CD4-positive, alpha-beta memory T cell (primary cell): ENCODE data around the gene SYNGR4. TPM values are rescaled to one million over a fixed set of nuclear protein-coding genes. Genes with fewer than 3 reads are reported as not detected.
"Not testable (repeated sequence)": the region's sequence is repeated elsewhere in the genome, so short reads cannot be mapped to it uniquely, and the experiment has no call there.

ENCODE experiments used
- CTCF ChIA-PET: fragments of 350-600 bp; sonication (Branson Sonifier 250); formaldehyde crosslinking; loops from one replicate; lab custom pipeline; 2021; ENCODE audit warnings: inconsistent platforms; ENCODE audit not compliant: partially characterized antibody; lab: Charles Lee
- POLR2A ChIA-PET: fragments of 350-600 bp; sonication (Branson Sonifier 250); formaldehyde crosslinking; loops from one replicate; lab custom pipeline; 2021; ENCODE audit not compliant: partially characterized antibody; lab: Charles Lee
- DNase-seq, 5 donors: peaks; one replicate each; pipeline versions ENCODE4 v3.0.0 to v3.0.0-alpha.2; 2020 to 2022; ENCODE audit warnings: mixed read lengths in 1 of 5
- H3K27ac ChIP-seq: one replicate; pipeline ENCODE4 v1.7.0; 2013; ENCODE audit warnings: low read depth, low read length
- H3K27me3 ChIP-seq: 2 replicates; pipeline ENCODE4 v1.7.0; 2013; ENCODE audit warnings: mild to moderate bottlenecking, low read length, moderate library complexity; ENCODE audit not compliant: insufficient read depth
- H3K36me3 ChIP-seq: 2 replicates; pipeline ENCODE4 v1.7.0; 2013; ENCODE audit warnings: mild to moderate bottlenecking, low read length, moderate library complexity; ENCODE audit not compliant: insufficient read depth
- H3K4me1 ChIP-seq: 2 replicates; pipeline ENCODE4 v1.7.0; 2013; ENCODE audit warnings: mild to moderate bottlenecking, low read length, moderate library complexity; ENCODE audit not compliant: insufficient read depth
- H3K4me3 ChIP-seq, 2 donors: one replicate each; pipeline ENCODE4 v1.7.0; 2013; ENCODE audit warnings: low read length in 2 of 2, mild to moderate bottlenecking in 1 of 2
- H3K9me3 ChIP-seq, 2 donors: one replicate each; pipeline ENCODE4 v1.7.0; 2013; ENCODE audit warnings: low read length in 2 of 2, control low read depth in 1 of 2; ENCODE audit not compliant: control insufficient read depth in 1 of 2
- H3K27ac Mint-ChIP-seq, 7 donors: one replicate each; pipeline ENCODE4 v1.8.0; 2020 to 2021; ENCODE audit warnings: mixed read lengths in 7 of 7, mild to moderate bottlenecking in 6 of 7, inconsistent platforms in 3 of 7, moderate library complexity in 3 of 7
- H3K27me3 Mint-ChIP-seq, 2 donors: one replicate each; pipeline ENCODE4 v1.8.0; 2020 to 2021; ENCODE audit warnings: mixed read lengths in 2 of 2
- H3K36me3 Mint-ChIP-seq, 2 donors: one replicate each; pipeline ENCODE4 v1.8.0; 2020 to 2021; ENCODE audit warnings: mixed read lengths in 2 of 2, inconsistent platforms in 1 of 2, mild to moderate bottlenecking in 1 of 2
- H3K4me1 Mint-ChIP-seq, 4 donors: one replicate each; pipeline ENCODE4 v1.8.0; 2020 to 2021; ENCODE audit warnings: mixed read lengths in 4 of 4, mild to moderate bottlenecking in 1 of 4
- H3K4me3 Mint-ChIP-seq, 8 donors: one replicate each; pipeline ENCODE4 v1.8.0; 2020 to 2021; ENCODE audit warnings: mixed read lengths in 8 of 8, mild to moderate bottlenecking in 7 of 8, moderate library complexity in 6 of 8, inconsistent platforms in 3 of 8
- H3K9me3 Mint-ChIP-seq, 8 donors: one replicate each; pipeline ENCODE4 v1.8.0; 2020 to 2021; ENCODE audit warnings: mixed read lengths in 8 of 8, mild to moderate bottlenecking in 5 of 8, inconsistent platforms in 3 of 8, moderate library complexity in 1 of 8
- intact Hi-C: fragments of 100-400 bp; cut with micrococcal nuclease; formaldehyde crosslinking; loops from one replicate; pipeline ENCODE4 v1.15.1; 2023
- polyA plus RNA-seq, 2 donors: library from polyadenylated mRNA; unstranded; fragments of 300-500 nt; fragmentation: Illumina TruSeq; gene quantifications; one replicate each; pipeline ENCODE4 v1.2.3, GENCODE V29; 2021
- total RNA-seq, 2 experiments: library from RNA; stranded (reverse); gene quantifications; one replicate each; pipeline ENCODE4 v1.2.3, GENCODE V29; 2021

SYNGR4 gene
- total and polyA plus RNA-seq, 4 experiments from 2014 or later: not detected

DNA sequence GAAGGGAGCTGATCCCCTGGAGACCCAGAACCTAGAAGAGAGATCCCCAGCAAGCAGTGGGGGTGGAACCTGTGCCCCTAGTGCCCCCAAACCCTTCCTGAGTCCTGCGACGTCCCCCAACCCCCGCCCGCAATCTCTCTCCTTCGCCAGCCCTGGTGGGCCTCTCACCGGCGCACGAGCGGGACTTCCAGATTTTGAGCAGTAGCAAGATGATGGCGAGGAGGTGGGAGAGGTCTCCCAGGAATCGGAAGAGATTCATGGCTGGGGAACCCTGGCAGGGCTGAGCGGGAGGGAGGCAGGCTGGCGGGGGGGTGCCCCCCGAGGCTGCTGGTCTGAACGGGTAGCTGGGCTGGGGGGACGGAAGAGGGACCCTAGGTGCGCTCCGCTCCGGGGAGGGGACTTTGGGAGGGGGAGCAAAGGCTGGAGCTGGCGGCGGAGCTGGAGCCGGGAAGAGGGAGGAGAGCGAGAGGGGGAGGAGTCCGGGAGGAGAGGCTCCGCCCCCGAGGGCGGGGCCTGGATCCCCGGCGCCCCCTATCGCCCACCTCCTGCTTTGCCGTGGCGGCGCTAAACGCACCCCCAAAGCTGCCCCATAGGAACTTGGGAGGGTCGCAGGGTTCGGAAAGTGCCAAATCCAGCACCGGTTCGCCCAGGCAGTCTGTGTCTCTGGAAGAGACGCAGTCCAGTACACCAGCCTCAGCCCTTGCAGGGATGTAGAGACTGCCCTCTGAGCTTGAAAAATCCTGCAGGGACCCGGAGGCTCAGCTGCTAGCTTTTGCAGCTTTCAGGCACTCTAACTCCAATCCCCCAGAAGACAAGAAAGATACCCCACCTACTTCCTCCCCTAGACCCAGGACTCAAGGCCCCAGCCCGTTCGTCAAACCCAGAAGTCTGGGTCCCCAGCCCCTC is 27.2 kb downstream of the SYNGR4 start, which contains the start of gene KDELR1:
KDELR1 (minus strand) TSS at position 452 of the 906 bp plus-strand sequence; CDS start at position 259, 193 bp downstream.
- H3K4me3 Mint-ChIP-seq: peak within 1 kb of the TSS; percentile 91 to 95 (median 94)
- ChIA-PET CTCF (interaction anchor here (0.6 to 2.1 kb wide), 29 partner anchors 10 to 1288 kb away, joined by 3 to 28 read pairs (median 5); partner anchors contain the start of genes SYNGR4 and TMEM143), POLR2A (interaction anchor here (0.8 to 2.4 kb wide), 15 partner anchors 9 to 228 kb away, joined by 3 to 46 read pairs (median 4); partner anchors contain the start of genes RPL18, SPHK2, SYNGR4 and TMEM143)
- Histone ChIP-seq H3K4me1 (peaks cover 41% of the 10 kb centered on the region), H3K27ac (peak within 1 kb of the TSS; percentile 93), H3K27me3 (peaks cover 19% of the 10 kb centered on the region), H3K36me3 (peaks cover 14% of the 10 kb centered on the region), H3K4me3 (peak within 1 kb of the TSS; percentile 63 to 89), H3K9me3 (no peaks in the 10 kb centered on the region)
- no peaks in the 10 kb centered on the region for H3K9me3 Mint-ChIP-seq
- H3K27ac Mint-ChIP-seq: peak within 1 kb of the TSS; percentile 89 to 98 (median 95)
- peaks cover 15 to 49% (median 33%) of the 10 kb centered on the region in 4 donors for H3K4me1 Mint-ChIP-seq
- peaks cover 0 to 20% of the 10 kb centered on the region in 2 donors for H3K36me3 Mint-ChIP-seq
- H3K27me3 Mint-ChIP-seq: peaks cover 6 to 19% of the 10 kb centered on the region in 2 donors
- intact Hi-C loops: loop anchor here (1.0 to 2.0 kb wide), 4 partner anchors 27 to 77 kb away; partner anchors contain the start of genes CYTH2, GRWD1 and SYNGR4
- peak; percentile 59 to 79 (median 66) for DNase-seq

DNA sequence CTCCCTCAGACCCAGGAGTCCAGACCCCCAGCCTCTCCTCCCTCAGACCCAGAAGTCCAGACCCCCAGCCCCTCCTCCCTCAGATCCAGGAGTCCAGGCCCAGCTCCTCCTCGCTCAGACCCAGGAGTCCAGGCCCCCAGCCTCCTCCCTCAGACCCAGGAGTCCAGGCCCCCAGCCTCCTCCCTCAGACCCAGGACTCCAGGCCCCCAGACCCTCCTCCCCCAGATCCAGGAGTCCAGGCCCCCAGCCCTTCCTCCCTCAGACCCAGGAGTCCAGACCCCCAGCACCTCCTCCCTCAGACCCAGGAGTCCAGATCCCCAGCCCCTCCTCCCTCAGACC is 27.8 kb downstream of the SYNGR4 start:
- H3K36me3 Mint-ChIP-seq: peaks cover 0 to 20% of the 10 kb centered on the region in 2 donors
- ChIA-PET CTCF (interaction anchor here (0.6 to 2.1 kb wide), 23 partner anchors 10 to 1287 kb away, joined by 3 to 28 read pairs (median 6); partner anchors contain the start of genes SYNGR4 and TMEM143), POLR2A (interaction anchor here (1.0 to 2.4 kb wide), 10 partner anchors 8 to 227 kb away, joined by 3 to 46 read pairs (median 8); partner anchors contain the start of genes RPL18, SPHK2, SYNGR4 and TMEM143)
- DNase-seq, H3K9me3 Mint-ChIP-seq, H3K9me3 ChIP-seq, intact Hi-C loops: not testable (repeated sequence)
- peaks cover 6 to 19% of the 10 kb centered on the region in 2 donors for H3K27me3 Mint-ChIP-seq
- peaks cover 13% of the 10 kb centered on the region for H3K36me3 ChIP-seq
- peak overlapping the region in 1 of 2 donors; percentile 89 for H3K4me3 ChIP-seq
- peak overlapping the region; percentile 93 for H3K27ac ChIP-seq
- H3K4me1 Mint-ChIP-seq: peaks cover 15 to 49% (median 33%) of the 10 kb centered on the region in 4 donors
- H3K4me3 Mint-ChIP-seq: peak overlapping the region; percentile 91 to 95 (median 94)
- peaks cover 23% of the 10 kb centered on the region for H3K27me3 ChIP-seq
- peak overlapping the region in 3 of 7 donors; percentile 71 to 95 (median 89) for H3K27ac Mint-ChIP-seq
- peaks cover 46% of the 10 kb centered on the region for H3K4me1 ChIP-seq

DNA sequence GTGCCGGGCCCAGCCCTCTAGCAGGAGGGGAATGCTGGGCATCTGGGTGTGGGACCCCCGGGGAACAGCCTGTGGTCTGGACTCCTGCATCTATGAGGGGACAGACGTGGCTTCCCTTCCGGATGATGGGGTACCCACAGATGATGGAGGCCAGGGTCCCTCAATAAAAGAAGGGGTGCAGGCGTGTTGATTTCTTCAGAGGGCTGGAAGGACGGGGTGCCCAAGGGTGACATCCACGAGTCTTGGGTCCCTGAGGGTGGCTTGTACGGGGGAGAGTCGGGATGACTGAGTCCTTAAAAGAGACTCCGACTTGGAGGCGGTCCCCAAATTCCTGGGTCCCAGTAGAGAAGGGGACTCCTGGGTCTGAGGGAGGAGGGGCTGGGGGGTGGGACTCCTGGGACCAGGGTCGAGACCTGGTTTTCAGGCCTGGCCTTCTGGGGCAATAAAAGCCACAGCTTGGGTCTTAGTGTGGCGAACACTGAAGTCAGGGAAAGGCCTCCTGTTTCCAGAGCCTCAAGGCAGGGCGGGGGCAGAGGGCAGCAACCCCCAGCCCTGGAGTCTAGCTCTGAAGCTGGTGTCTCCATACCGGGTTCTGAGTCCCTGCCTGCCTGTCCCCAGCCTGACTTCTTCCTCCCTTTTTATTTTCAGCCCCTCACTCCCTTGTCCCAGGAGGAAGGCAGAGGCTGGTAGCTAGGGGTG is 28.8 kb downstream of the SYNGR4 start:
- peak overlapping the region in 1 of 7 donors; percentile 59 for H3K27ac Mint-ChIP-seq

GRCh38 chr19:48393559-48394330 is 29.6 kb downstream of the SYNGR4 start, which contains the start of gene GRIN2D:
Gene GRIN2D (plus strand): TSS chr19:48393668. CDS start chr19:48398393, 4,725 bp downstream.
- H3K9me3 Mint-ChIP-seq: no peaks in the 10 kb centered on the region
- peak; percentile 18 to 63 (median 26) for DNase-seq
- Histone ChIP-seq H3K27ac (no peak within 1 kb of the TSS), H3K4me1 (peaks cover 58% of the 10 kb centered on the region), H3K36me3 (peaks cover 5% of the 10 kb centered on the region), H3K4me3 (peak within 1 kb of the TSS in 1 of 2 donors; percentile 24), H3K27me3 (peaks cover 23% of the 10 kb centered on the region), H3K9me3 (no peaks in the 10 kb centered on the region)
- H3K4me3 Mint-ChIP-seq: peak within 1 kb of the TSS; percentile 59 to 86 (median 70)
- ChIA-PET CTCF (interaction anchor here (1.1 to 1.2 kb wide), 2 partner anchors 9 to 10 kb away, joined by 3 to 4 read pairs; no protein-coding TSS in a partner anchor), POLR2A (interaction anchor here (0.6 to 0.7 kb wide), 2 partner anchors 11 to 203 kb away, joined by 3 read pairs; no protein-coding TSS in a partner anchor)
- peaks cover 0 to 5% of the 10 kb centered on the region in 2 donors for H3K36me3 Mint-ChIP-seq
- H3K27ac Mint-ChIP-seq: peak within 1 kb of the TSS in 4 of 7 donors; percentile 41 to 86 (median 74)
- H3K27me3 Mint-ChIP-seq: peaks cover 11 to 21% of the 10 kb centered on the region in 2 donors
- peaks cover 21 to 59% (median 38%) of the 10 kb centered on the region in 4 donors for H3K4me1 Mint-ChIP-seq
- intact Hi-C loops: no loop called here

More for the DNA sequence above, 28.8 kb downstream of the SYNGR4 start:
- Histone ChIP-seq H3K4me3 (peak overlapping the region in 1 of 2 donors; percentile 24), H3K36me3 (peaks cover 6% of the 10 kb centered on the region), H3K27ac (no peak overlapping the region), H3K4me1 (peaks cover 56% of the 10 kb centered on the region), H3K9me3 (no peaks in the 10 kb centered on the region), H3K27me3 (peaks cover 23% of the 10 kb centered on the region)
- peaks cover 21 to 57% (median 41%) of the 10 kb centered on the region in 4 donors for H3K4me1 Mint-ChIP-seq
- H3K36me3 Mint-ChIP-seq: peaks cover 0 to 12% of the 10 kb centered on the region in 2 donors
- ChIA-PET CTCF (interaction anchor here (1.1 to 1.2 kb wide), 2 partner anchors 9 to 10 kb away, joined by 3 to 4 read pairs; no protein-coding TSS in a partner anchor), POLR2A (interaction anchor here (0.7 kb wide), 1 partner anchor 12 kb away, joined by 3 read pairs; no protein-coding TSS in a partner anchor)
- intact Hi-C loops: no loop called here
- H3K27me3 Mint-ChIP-seq: peaks cover 11 to 20% of the 10 kb centered on the region in 2 donors
- peak overlapping the region in 7 of 8 donors; percentile 33 to 73 (median 59) for H3K4me3 Mint-ChIP-seq
- no peaks in the 10 kb centered on the region for H3K9me3 Mint-ChIP-seq
- DNase-seq: no peak

DNA sequence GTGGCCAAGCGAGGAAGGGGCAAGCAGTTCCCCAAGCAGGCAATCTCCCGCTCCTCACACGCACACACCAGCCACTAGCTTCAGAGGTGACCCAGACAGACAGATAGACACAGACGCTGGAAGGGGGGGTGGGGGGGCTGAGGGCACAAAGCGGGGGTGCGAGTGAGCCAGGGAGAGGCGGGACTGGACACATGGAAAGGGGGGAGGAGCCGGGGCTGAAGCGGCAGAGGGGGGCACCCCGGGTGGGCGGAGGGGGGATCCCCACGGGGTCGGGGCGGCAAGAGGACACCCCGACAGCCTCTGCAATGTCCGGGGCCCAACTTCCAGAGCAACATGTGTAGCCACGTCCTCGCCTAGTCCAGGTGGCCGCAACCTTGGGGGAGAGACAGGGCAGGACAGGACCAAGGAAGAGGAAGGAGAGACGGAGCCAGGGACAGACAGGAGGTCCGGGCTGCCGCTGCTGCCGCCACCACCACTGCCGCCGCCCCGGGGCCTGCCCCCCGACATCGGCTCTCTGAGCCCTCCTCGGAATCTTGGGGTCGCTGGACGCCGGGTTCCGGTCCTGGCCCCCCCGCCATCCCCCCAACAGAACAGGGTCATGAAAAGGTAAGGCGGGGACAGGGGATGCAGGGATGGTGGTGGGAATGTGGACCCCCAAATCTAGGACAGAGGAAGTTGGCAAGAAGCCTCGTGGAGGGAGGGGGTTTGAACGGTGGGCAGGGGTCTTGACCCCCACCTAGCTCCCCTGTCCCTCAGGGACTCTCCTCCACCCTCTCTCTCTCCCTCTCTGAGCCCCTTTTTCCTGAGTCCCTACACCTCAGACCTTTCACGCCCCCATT is 30.4 kb downstream of the SYNGR4 start:
- Histone ChIP-seq H3K27me3 (peaks cover 23% of the 10 kb centered on the region), H3K36me3 (no peaks in the 10 kb centered on the region), H3K4me1 (peaks cover 58% of the 10 kb centered on the region), H3K4me3 (no peak overlapping the region), H3K9me3 (no peaks in the 10 kb centered on the region), H3K27ac (no peak overlapping the region)
- Mint-ChIP-seq H3K36me3 (peaks cover 0 to 6% of the 10 kb centered on the region in 2 donors), H3K27ac (peak overlapping the region in 3 of 7 donors; percentile 70 to 86 (median 79)), H3K4me3 (peak overlapping the region in 7 of 8 donors; percentile 47 to 86 (median 67)), H3K9me3 (no peaks in the 10 kb centered on the region), H3K27me3 (peaks cover 11 to 21% of the 10 kb centered on the region in 2 donors), H3K4me1 (peaks cover 21 to 67% (median 43%) of the 10 kb centered on the region in 4 donors)
- DNase-seq: no peak
- intact Hi-C loops: no loop called here
- POLR2A ChIA-PET: interaction anchor here (0.6 to 1.5 kb wide), 4 partner anchors 11 to 225 kb away, joined by 3 to 5 read pairs (median 4); partner anchors contain the start of genes RPL18 and SPHK2
- CTCF ChIA-PET: interaction anchor here (0.6 to 1.2 kb wide), 3 partner anchors 8 to 31 kb away, joined by 3 to 4 read pairs (median 3); partner anchors contain the start of gene TMEM143
